ENCODE data around the gene SYMPK.

GRCh38 chr19:45824531-45825262 is 38.2 kb downstream of the SYMPK start:
- no peak for TF ChIP-seq CTCF (conservative IDR thresholded peaks at IDR 0.05; ENCODE audit: low read depth, low read length)
- TF ChIP-seq EZH2 (IDR thresholded peaks at IDR 0.05; ENCODE audit: borderline replicate concordance, low read depth, low read length, poor library complexity, severe bottlenecking): no peak

Measured in A673 (cell line).